IPS DF 6.9 (cell line): ENCODE data around the gene ARID1B.

ENCODE experiments used
- DNase-seq: peaks from one replicate; pipeline ENCODE4 v3.0.0-alpha.2; 2013; ENCODE audit warnings: low read depth, low spot score
- H3K27ac ChIP-seq: one replicate; pipeline ENCODE4 v1.5.1; 2013; ENCODE audit warnings: low read length, control low read depth
- H3K27me3 ChIP-seq: 2 replicates; pipeline ENCODE4 v1.6.1; 2013; ENCODE audit warnings: mild to moderate bottlenecking, low read length; ENCODE audit not compliant: control insufficient read depth, insufficient read depth
- H3K36me3 ChIP-seq: 2 replicates; pipeline ENCODE4 v1.6.1; 2013; ENCODE audit warnings: low read length; ENCODE audit not compliant: control insufficient read depth, insufficient read depth
- H3K4me1 ChIP-seq: 2 replicates; pipeline ENCODE4 v1.6.1; 2013; ENCODE audit warnings: low read length; ENCODE audit not compliant: control insufficient read depth, insufficient read depth
- H3K4me3 ChIP-seq: 2 replicates; pipeline ENCODE4 v1.5.1; 2013; ENCODE audit warnings: mild to moderate bottlenecking, low read length
- H3K9me3 ChIP-seq: 2 replicates; pipeline ENCODE4 v1.6.1; 2013; ENCODE audit warnings: low read length, inconsistent platforms; ENCODE audit not compliant: control insufficient read depth, insufficient read depth
- WGBS: extraction: QIAGEN DNeasy Blood & Tissue Kit; methylation state at CpG from one replicate; pipeline ENCODE4 v1.1.7; 2013; ENCODE audit warnings: mixed read lengths, missing lambda C conversion rate; ENCODE audit not compliant: insufficient read length, insufficient coverage; 5-methylcytosine and 5-hydroxymethylcytosine counted together

Gene ARID1B

GRCh38 chr6:156756630-156757610 is 20.3 kb upstream of the ARID1B start:
- no peak overlapping the region for H3K4me3 ChIP-seq
- peaks cover 2% of the 10 kb centered on the region; the same call in 1 of the 2 replicates for H3K4me1 ChIP-seq
- no peak overlapping the region for H3K27ac ChIP-seq
- no peaks in the 10 kb centered on the region for H3K27me3 ChIP-seq
- no peaks in the 10 kb centered on the region for H3K9me3 ChIP-seq
- WGBS, result 100% methylated on average over 3 of the region's 8 CpGs
- no peak for DNase-seq
- H3K36me3 ChIP-seq, result no peaks in the 10 kb centered on the region

GRCh38 chr6:156757849-156758248 is 19.3 kb upstream of the ARID1B start:
- DNase-seq, result no peak

GRCh38 chr6:156760377-156760776 is 16.8 kb upstream of the ARID1B start:
- DNase-seq, result no peak
- no CpG with 5 or more reads among the region's 4 CpGs for WGBS

More at GRCh38 chr6:156757849-156758248, 19.3 kb upstream of the ARID1B start:
- Histone ChIP-seq H3K4me1 (no peaks in the 10 kb centered on the region), H3K36me3 (no peaks in the 10 kb centered on the region), H3K27ac (no peak overlapping the region), H3K27me3 (no peaks in the 10 kb centered on the region), H3K9me3 (no peaks in the 10 kb centered on the region), H3K4me3 (no peak overlapping the region)
- WGBS, result no CpG with 5 or more reads among the region's 2 CpGs

GRCh38 chr6:156762547-156762946 is 14.6 kb upstream of the ARID1B start:
- DNase-seq, result no peak
- Histone ChIP-seq H3K4me3 (no peak overlapping the region), H3K36me3 (no peaks in the 10 kb centered on the region), H3K4me1 (no peaks in the 10 kb centered on the region), H3K9me3 (no peaks in the 10 kb centered on the region), H3K27me3 (no peaks in the 10 kb centered on the region), H3K27ac (no peak overlapping the region)
- no CpG with 5 or more reads among the region's 7 CpGs for WGBS

More at GRCh38 chr6:156760377-156760776, 16.8 kb upstream of the ARID1B start:
- H3K9me3 ChIP-seq, result no peaks in the 10 kb centered on the region
- H3K27ac ChIP-seq, result no peak overlapping the region
- H3K4me1 ChIP-seq, result no peaks in the 10 kb centered on the region
- H3K4me3 ChIP-seq, result no peak overlapping the region
- H3K27me3 ChIP-seq, result no peaks in the 10 kb centered on the region
- H3K36me3 ChIP-seq, result no peaks in the 10 kb centered on the region

- Histone ChIP-seq H3K36me3 (no peaks in the 10 kb centered on the region), H3K27ac (no peak overlapping the region), H3K4me1 (no peaks in the 10 kb centered on the region), H3K9me3 (no peaks in the 10 kb centered on the region), H3K27me3 (no peaks in the 10 kb centered on the region), H3K4me3 (no peak overlapping the region)
- WGBS, result no CpG with 5 or more reads among the region's 10 CpGs
- DNase-seq, result no peak
Measured at GRCh38 chr6:156765117-156765516, 12.1 kb upstream of the ARID1B start.

- Histone ChIP-seq H3K4me3 (no peak overlapping the region), H3K27me3 (no peaks in the 10 kb centered on the region), H3K27ac (no peak overlapping the region), H3K4me1 (no peaks in the 10 kb centered on the region), H3K9me3 (no peaks in the 10 kb centered on the region), H3K36me3 (no peaks in the 10 kb centered on the region)
- no peak for DNase-seq
- WGBS, result no CpG with 5 or more reads among the region's 9 CpGs
Measured at GRCh38 chr6:156767603-156768467, 9.3 kb upstream of the ARID1B start.

- WGBS, result no CpG with 5 or more reads among the region's 3 CpGs
- no peaks in the 10 kb centered on the region for H3K4me1 ChIP-seq
- no peaks in the 10 kb centered on the region for H3K36me3 ChIP-seq
- no peak overlapping the region for H3K27ac ChIP-seq
- H3K27me3 ChIP-seq, result no peaks in the 10 kb centered on the region
- DNase-seq, result no peak
- H3K4me3 ChIP-seq, result no peak overlapping the region
- no peaks in the 10 kb centered on the region for H3K9me3 ChIP-seq
Measured at GRCh38 chr6:156771047-156771446, 6.1 kb upstream of the ARID1B start.

GRCh38 chr6:156771761-156772160 is 5.4 kb upstream of the ARID1B start:
- H3K4me1 ChIP-seq, result peaks cover 3% of the 10 kb centered on the region; the same call in 1 of the 2 replicates
- H3K36me3 ChIP-seq, result no peaks in the 10 kb centered on the region
- no peak overlapping the region for H3K4me3 ChIP-seq
- no peaks in the 10 kb centered on the region for H3K9me3 ChIP-seq
- H3K27me3 ChIP-seq, result no peaks in the 10 kb centered on the region
- no CpG with 5 or more reads among the region's 7 CpGs for WGBS
- H3K27ac ChIP-seq, result no peak overlapping the region
- DNase-seq, result no peak

- no CpG with 5 or more reads among the region's 5 CpGs for WGBS
- peaks cover 3% of the 10 kb centered on the region; the same call in 1 of the 2 replicates for H3K4me1 ChIP-seq
- no peaks in the 10 kb centered on the region for H3K27me3 ChIP-seq
- no peak overlapping the region for H3K4me3 ChIP-seq
- DNase-seq, result no peak
- no peaks in the 10 kb centered on the region for H3K36me3 ChIP-seq
- no peaks in the 10 kb centered on the region for H3K9me3 ChIP-seq
- no peak overlapping the region for H3K27ac ChIP-seq
Measured at GRCh38 chr6:156773476-156773875, 3.7 kb upstream of the ARID1B start.
